ENCODE data around the gene DGKQ.

DNA sequence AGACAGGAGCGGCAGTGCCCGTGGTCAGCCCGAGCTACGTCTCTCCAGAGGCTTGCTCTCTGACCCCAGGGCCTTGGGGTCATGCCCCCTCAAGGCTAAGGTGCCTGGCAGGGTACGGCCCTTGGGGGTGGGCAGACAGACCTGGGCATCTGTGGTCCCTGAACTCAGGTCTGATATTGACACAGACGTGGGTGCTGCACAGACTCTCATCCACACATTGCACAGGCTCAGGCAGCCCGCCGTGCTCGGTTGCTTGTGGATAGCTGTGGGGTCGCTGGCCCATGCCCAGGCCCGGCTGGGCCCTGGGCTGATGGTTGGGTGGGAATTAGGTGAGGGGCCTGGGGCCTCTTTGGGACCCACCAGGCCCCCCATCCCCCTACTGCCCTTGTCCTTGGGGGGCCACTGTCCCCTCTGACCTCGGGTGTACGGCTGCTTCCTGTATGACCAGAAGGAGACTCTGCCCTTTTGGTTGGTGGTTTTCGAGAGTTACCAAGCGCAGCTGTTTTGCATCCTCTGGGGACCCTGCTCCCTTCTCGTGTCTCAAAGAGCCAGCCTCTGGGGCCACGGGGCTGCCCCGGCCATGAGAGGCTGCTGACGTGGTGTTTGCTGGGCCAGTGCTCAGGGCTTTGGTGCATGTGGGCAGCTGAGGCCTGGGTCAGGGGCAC, 48.1 kb upstream of the DGKQ start:
- TF ChIP-seq POLR2A (IDR thresholded peaks at IDR 0.05; ENCODE audit: control extremely low read depth in 1 of 2, low read depth in 2 of 2, low read length in 2 of 2) = no peak
- TF ChIP-seq RXRA (IDR thresholded peaks at IDR 0.05; ENCODE audit: insufficient read depth, low read depth, low read length) = no peak
- TF ChIP-seq, protein P1, sequence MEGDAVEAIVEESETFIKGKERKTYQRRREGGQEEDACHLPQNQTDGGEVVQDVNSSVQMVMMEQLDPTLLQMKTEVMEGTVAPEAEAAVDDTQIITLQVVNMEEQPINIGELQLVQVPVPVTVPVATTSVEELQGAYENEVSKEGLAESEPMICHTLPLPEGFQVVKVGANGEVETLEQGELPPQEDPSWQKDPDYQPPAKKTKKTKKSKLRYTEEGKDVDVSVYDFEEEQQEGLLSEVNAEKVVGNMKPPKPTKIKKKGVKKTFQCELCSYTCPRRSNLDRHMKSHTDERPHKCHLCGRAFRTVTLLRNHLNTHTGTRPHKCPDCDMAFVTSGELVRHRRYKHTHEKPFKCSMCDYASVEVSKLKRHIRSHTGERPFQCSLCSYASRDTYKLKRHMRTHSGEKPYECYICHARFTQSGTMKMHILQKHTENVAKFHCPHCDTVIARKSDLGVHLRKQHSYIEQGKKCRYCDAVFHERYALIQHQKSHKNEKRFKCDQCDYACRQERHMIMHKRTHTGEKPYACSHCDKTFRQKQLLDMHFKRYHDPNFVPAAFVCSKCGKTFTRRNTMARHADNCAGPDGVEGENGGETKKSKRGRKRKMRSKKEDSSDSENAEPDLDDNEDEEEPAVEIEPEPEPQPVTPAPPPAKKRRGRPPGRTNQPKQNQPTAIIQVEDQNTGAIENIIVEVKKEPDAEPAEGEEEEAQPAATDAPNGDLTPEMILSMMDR (IDR thresholded peaks at IDR 0.05; ENCODE audit: control extremely low read depth in 1 of 3, insufficient read depth in 1 of 3, low read depth in 1 of 3, low read length in 3 of 3) = no peak
- no peak for TF ChIP-seq JUN (IDR thresholded peaks at IDR 0.05; ENCODE audit: low read depth, low read length)
- TF ChIP-seq, protein P2, sequence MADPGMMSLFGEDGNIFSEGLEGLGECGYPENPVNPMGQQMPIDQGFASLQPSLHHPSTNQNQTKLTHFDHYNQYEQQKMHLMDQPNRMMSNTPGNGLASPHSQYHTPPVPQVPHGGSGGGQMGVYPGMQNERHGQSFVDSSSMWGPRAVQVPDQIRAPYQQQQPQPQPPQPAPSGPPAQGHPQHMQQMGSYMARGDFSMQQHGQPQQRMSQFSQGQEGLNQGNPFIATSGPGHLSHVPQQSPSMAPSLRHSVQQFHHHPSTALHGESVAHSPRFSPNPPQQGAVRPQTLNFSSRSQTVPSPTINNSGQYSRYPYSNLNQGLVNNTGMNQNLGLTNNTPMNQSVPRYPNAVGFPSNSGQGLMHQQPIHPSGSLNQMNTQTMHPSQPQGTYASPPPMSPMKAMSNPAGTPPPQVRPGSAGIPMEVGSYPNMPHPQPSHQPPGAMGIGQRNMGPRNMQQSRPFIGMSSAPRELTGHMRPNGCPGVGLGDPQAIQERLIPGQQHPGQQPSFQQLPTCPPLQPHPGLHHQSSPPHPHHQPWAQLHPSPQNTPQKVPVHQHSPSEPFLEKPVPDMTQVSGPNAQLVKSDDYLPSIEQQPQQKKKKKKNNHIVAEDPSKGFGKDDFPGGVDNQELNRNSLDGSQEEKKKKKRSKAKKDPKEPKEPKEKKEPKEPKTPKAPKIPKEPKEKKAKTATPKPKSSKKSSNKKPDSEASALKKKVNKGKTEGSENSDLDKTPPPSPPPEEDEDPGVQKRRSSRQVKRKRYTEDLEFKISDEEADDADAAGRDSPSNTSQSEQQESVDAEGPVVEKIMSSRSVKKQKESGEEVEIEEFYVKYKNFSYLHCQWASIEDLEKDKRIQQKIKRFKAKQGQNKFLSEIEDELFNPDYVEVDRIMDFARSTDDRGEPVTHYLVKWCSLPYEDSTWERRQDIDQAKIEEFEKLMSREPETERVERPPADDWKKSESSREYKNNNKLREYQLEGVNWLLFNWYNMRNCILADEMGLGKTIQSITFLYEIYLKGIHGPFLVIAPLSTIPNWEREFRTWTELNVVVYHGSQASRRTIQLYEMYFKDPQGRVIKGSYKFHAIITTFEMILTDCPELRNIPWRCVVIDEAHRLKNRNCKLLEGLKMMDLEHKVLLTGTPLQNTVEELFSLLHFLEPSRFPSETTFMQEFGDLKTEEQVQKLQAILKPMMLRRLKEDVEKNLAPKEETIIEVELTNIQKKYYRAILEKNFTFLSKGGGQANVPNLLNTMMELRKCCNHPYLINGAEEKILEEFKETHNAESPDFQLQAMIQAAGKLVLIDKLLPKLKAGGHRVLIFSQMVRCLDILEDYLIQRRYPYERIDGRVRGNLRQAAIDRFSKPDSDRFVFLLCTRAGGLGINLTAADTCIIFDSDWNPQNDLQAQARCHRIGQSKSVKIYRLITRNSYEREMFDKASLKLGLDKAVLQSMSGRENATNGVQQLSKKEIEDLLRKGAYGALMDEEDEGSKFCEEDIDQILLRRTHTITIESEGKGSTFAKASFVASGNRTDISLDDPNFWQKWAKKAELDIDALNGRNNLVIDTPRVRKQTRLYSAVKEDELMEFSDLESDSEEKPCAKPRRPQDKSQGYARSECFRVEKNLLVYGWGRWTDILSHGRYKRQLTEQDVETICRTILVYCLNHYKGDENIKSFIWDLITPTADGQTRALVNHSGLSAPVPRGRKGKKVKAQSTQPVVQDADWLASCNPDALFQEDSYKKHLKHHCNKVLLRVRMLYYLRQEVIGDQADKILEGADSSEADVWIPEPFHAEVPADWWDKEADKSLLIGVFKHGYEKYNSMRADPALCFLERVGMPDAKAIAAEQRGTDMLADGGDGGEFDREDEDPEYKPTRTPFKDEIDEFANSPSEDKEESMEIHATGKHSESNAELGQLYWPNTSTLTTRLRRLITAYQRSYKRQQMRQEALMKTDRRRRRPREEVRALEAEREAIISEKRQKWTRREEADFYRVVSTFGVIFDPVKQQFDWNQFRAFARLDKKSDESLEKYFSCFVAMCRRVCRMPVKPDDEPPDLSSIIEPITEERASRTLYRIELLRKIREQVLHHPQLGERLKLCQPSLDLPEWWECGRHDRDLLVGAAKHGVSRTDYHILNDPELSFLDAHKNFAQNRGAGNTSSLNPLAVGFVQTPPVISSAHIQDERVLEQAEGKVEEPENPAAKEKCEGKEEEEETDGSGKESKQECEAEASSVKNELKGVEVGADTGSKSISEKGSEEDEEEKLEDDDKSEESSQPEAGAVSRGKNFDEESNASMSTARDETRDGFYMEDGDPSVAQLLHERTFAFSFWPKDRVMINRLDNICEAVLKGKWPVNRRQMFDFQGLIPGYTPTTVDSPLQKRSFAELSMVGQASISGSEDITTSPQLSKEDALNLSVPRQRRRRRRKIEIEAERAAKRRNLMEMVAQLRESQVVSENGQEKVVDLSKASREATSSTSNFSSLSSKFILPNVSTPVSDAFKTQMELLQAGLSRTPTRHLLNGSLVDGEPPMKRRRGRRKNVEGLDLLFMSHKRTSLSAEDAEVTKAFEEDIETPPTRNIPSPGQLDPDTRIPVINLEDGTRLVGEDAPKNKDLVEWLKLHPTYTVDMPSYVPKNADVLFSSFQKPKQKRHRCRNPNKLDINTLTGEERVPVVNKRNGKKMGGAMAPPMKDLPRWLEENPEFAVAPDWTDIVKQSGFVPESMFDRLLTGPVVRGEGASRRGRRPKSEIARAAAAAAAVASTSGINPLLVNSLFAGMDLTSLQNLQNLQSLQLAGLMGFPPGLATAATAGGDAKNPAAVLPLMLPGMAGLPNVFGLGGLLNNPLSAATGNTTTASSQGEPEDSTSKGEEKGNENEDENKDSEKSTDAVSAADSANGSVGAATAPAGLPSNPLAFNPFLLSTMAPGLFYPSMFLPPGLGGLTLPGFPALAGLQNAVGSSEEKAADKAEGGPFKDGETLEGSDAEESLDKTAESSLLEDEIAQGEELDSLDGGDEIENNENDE (IDR thresholded peaks at IDR 0.05; ENCODE audit: insufficient replicate concordance, low read length) = no peak
- no peak for TF ChIP-seq POLR2AphosphoS5 (IDR thresholded peaks at IDR 0.05; ENCODE audit: low read depth, low read length)
- no peak for TF ChIP-seq SIN3A (conservative IDR thresholded peaks at IDR 0.05 in 1 of 2, IDR thresholded peaks at IDR 0.05 in 1 of 2; ENCODE audit: low read depth in 1 of 2, low read length in 2 of 2)
- TF ChIP-seq SIX5 (IDR thresholded peaks at IDR 0.05; ENCODE audit: low read depth, low read length) = no peak
- no peak for TF ChIP-seq KDM1A (IDR thresholded peaks at IDR 0.05; ENCODE audit: borderline replicate concordance, low read length)
- no peak for TF ChIP-seq ASH2L (IDR thresholded peaks at IDR 0.05; ENCODE audit: low read length)

Measured in H1 (cell line).